GM19452 (cell line): ENCODE measurements around the gene CD300LF.
A peak's percentile ranks its signal among the peaks of the same experiment; 100 is the strongest.

Experiments
- ATAC-seq: cut with Tn5 transposase; IDR thresholded peaks from one replicate; pipeline ENCODE4 v1.9.1; 2021; ENCODE audit not compliant: unreplicated experiment

Gene CD300LF

GRCh38 chr17:74712756-74713155, at the start of gene CD300LF:
Gene CD300LF, minus strand, starts transcription at chr17:74712923. Its CDS starts 57 bp downstream, at chr17:74712866.
- ATAC-seq: no peak

GRCh38 chr17:74761931-74762330, 49.2 kb upstream of the CD300LF start:
- no peak for ATAC-seq

GRCh38 chr17:74761419-74761818, 48.7 kb upstream of the CD300LF start:
- no peak for ATAC-seq

- no peak for ATAC-seq
Measured at GRCh38 chr17:74760404-74761105, 47.8 kb upstream of the CD300LF start.

- ATAC-seq: no peak
Measured at GRCh38 chr17:74759941-74760340, 47.2 kb upstream of the CD300LF start.

- peak; percentile 71 for ATAC-seq
Measured at GRCh38 chr17:74759243-74759801, 46.6 kb upstream of the CD300LF start.

- ATAC-seq: peak; percentile 19
Measured at GRCh38 chr17:74758848-74759168, 46.1 kb upstream of the CD300LF start.

- ATAC-seq: no peak
Measured at GRCh38 chr17:74757931-74758847, 45.5 kb upstream of the CD300LF start.

GRCh38 chr17:74757502-74757901, 44.8 kb upstream of the CD300LF start:
- ATAC-seq: no peak

- no peak for ATAC-seq
Measured at GRCh38 chr17:74756891-74757290, 44.2 kb upstream of the CD300LF start.

GRCh38 chr17:74755533-74755932, 42.8 kb upstream of the CD300LF start:
- no peak for ATAC-seq

- no peak for ATAC-seq
Measured at GRCh38 chr17:74754832-74755231, 42.1 kb upstream of the CD300LF start.

GRCh38 chr17:74752822-74753401, 40.2 kb upstream of the CD300LF start:
- no peak for ATAC-seq

- no peak for ATAC-seq
Measured at GRCh38 chr17:74752415-74752814, 39.7 kb upstream of the CD300LF start.

- no peak for ATAC-seq
Measured at GRCh38 chr17:74750327-74751069, 37.8 kb upstream of the CD300LF start.

- ATAC-seq: no peak
Measured at GRCh38 chr17:74750039-74750326, 37.3 kb upstream of the CD300LF start.

GRCh38 chr17:74749279-74750038, 36.7 kb upstream of the CD300LF start:
- ATAC-seq: peak; percentile 6

- ATAC-seq: peak; percentile 87
Measured at GRCh38 chr17:74748529-74749278, 36.0 kb upstream of the CD300LF start, which contains the start of gene NHERF1. Gene NHERF1, plus strand, starts transcription at chr17:74748628. Its CDS starts 219 bp downstream, at chr17:74748847.

GRCh38 chr17:74748279-74748528, 35.5 kb upstream of the CD300LF start:
- ATAC-seq: no peak

- no peak for ATAC-seq
Measured at GRCh38 chr17:74746922-74747321, 34.2 kb upstream of the CD300LF start.
